Ovary (tissue), 3 donors: ENCODE data around the gene RASAL2.

Source experiments
- CTCF ChIP-seq, 3 donors: fragments of 450-650 bp in 2 of 3; fragments of 200-600 bp in 1 of 3; IDR thresholded peaks; one replicate each; pipeline versions ENCODE4 v1.5.1 to v1.8.0; 2016 to 2022; ENCODE audit warnings: antibody characterized with exemption in 3 of 3, mild to moderate bottlenecking in 1 of 3
- POLR2A ChIP-seq: fragments of 450-650 bp; IDR thresholded peaks from one replicate; pipeline ENCODE4 v1.6.1; 2017; ENCODE audit warnings: antibody characterized with exemption, mild to moderate bottlenecking, moderate library complexity
- donor health status: DM: no; HTN: no; CAD: no.

GRCh38 chr1:178051071-178051470 is 42.8 kb upstream of the RASAL2 start:
- TF ChIP-seq CTCF (IDR thresholded peaks at IDR 0.05) (no peak), POLR2A (no peak)
